WTC11 (cell line): ENCODE results near the gene BPTF. TPM values are rescaled to one million over a fixed set of nuclear protein-coding genes. Genes with fewer than 3 reads are reported as not detected.

Source experiments
- ATAC-seq: fragments of 200-7000 bp; cut with Tn5 transposase; 2 replicates; pipeline ENCODE4 v1.10.0; 2021; ENCODE audit warnings: mild to moderate bottlenecking, moderate library complexity
- CTCF ChIA-PET: fragments of 300-600 bp; sonication (Branson Sonifier 250); formaldehyde crosslinking; loops from one replicate; lab custom pipeline; 2021; ENCODE audit warnings: antibody characterized with exemption; lab: Charles Lee
- POLR2A ChIA-PET: fragments of 350-600 bp; sonication (Branson Sonifier 250); formaldehyde crosslinking; loops from one replicate; lab custom pipeline; 2021; ENCODE audit warnings: antibody characterized with exemption; lab: Charles Lee
- DNase-seq: peaks from one replicate; pipeline ENCODE4 v3.0.0; 2021; ENCODE audit warnings: low spot score
- H3K27ac Mint-ChIP-seq: 2 replicates; pipeline ENCODE4 v1.8.0; 2021; ENCODE audit warnings: mixed read lengths
- H3K27me3 Mint-ChIP-seq: 2 replicates; pipeline ENCODE4 v1.8.0; 2021; ENCODE audit warnings: low read depth, mild to moderate bottlenecking, moderate library complexity, mixed read lengths
- H3K36me3 Mint-ChIP-seq: 2 replicates; pipeline ENCODE4 v1.8.0; 2021; ENCODE audit warnings: mixed read lengths
- H3K4me1 Mint-ChIP-seq: 2 replicates; pipeline ENCODE4 v1.8.0; 2022; ENCODE audit warnings: mixed read lengths
- H3K4me3 Mint-ChIP-seq: 2 replicates; pipeline ENCODE4 v1.8.0; 2021; ENCODE audit warnings: mild to moderate bottlenecking, moderate library complexity, mixed read lengths
- H3K9me3 Mint-ChIP-seq: 2 replicates; pipeline ENCODE4 v1.8.0; 2021; ENCODE audit warnings: mixed read lengths
- E2F1 ChIP-seq: sonication (generic); formaldehyde crosslinking; IDR thresholded peaks from 2 replicates; pipeline ENCODE4 v1.8.0; 2022; ENCODE audit warnings: mild to moderate bottlenecking, missing genetic modification reagents
- ERG ChIP-seq: fragments of 250-450 bp; sonication (Bioruptor Pico); IDR thresholded peaks from 2 replicates; pipeline ENCODE4 v1.8.0; 2021; ENCODE audit warnings: mild to moderate bottlenecking
- FOXP1 ChIP-seq: sonication (generic); formaldehyde crosslinking; IDR thresholded peaks from 2 replicates; pipeline ENCODE4 v1.8.0; 2022; ENCODE audit warnings: missing genetic modification reagents, mild to moderate bottlenecking, moderate library complexity, borderline replicate concordance
- FOXP4 ChIP-seq: sonication (generic); formaldehyde crosslinking; IDR thresholded peaks from 2 replicates; pipeline ENCODE4 v1.8.0; 2022; ENCODE audit warnings: mild to moderate bottlenecking, missing genetic modification reagents
- GABPB1 ChIP-seq: sonication (generic); formaldehyde crosslinking; IDR thresholded peaks from 2 replicates; pipeline ENCODE4 v1.8.1; 2023; ENCODE audit warnings: mild to moderate bottlenecking, missing genetic modification reagents
- GRHL2 ChIP-seq: fragments of 250-450 bp; sonication (Bioruptor Pico); IDR thresholded peaks from 2 replicates; pipeline ENCODE4 v1.8.0; 2022; ENCODE audit warnings: mild to moderate bottlenecking, moderate library complexity; ENCODE audit not compliant: insufficient replicate concordance, severe bottlenecking
- GTF2I ChIP-seq: fragments of 250-450 bp; sonication (Bioruptor Pico); conservative IDR thresholded peaks from 2 replicates; pipeline ENCODE4 v1.4.0; 2021; ENCODE audit warnings: mild to moderate bottlenecking
- JUN ChIP-seq: sonication (generic); formaldehyde crosslinking; IDR thresholded peaks from 2 replicates; pipeline ENCODE4 v1.8.0; 2023; ENCODE audit warnings: mild to moderate bottlenecking, missing genetic modification reagents
- MAX ChIP-seq: sonication (generic); formaldehyde crosslinking; IDR thresholded peaks from 2 replicates; pipeline ENCODE4 v1.8.0; 2022; ENCODE audit warnings: mild to moderate bottlenecking, missing genetic modification reagents
- NFATC4 ChIP-seq: fragments of 250-450 bp; sonication (Bioruptor Pico); IDR thresholded peaks from 2 replicates; pipeline ENCODE4 v1.9.0; 2021; ENCODE audit warnings: mild to moderate bottlenecking
- PRRX2 ChIP-seq: fragments of 250-450 bp; sonication (Bioruptor Pico); IDR thresholded peaks from 2 replicates; pipeline ENCODE4 v1.8.0; 2021; ENCODE audit warnings: mild to moderate bottlenecking
- SMAD3 ChIP-seq: sonication (generic); formaldehyde crosslinking; IDR thresholded peaks from 2 replicates; pipeline ENCODE4 v1.8.0; 2022; ENCODE audit warnings: missing genetic modification reagents, mild to moderate bottlenecking, borderline replicate concordance
- SMAD4 ChIP-seq: sonication (generic); formaldehyde crosslinking; IDR thresholded peaks from 2 replicates; pipeline ENCODE4 v1.8.0; 2022; ENCODE audit warnings: mild to moderate bottlenecking, missing genetic modification reagents
- SOX15 ChIP-seq: fragments of 250-450 bp; sonication (Bioruptor Pico); IDR thresholded peaks from 2 replicates; pipeline ENCODE4 v1.9.0; 2021; ENCODE audit warnings: mild to moderate bottlenecking
- TEAD4 ChIP-seq: sonication (generic); formaldehyde crosslinking; IDR thresholded peaks from 2 replicates; pipeline ENCODE4 v1.8.0; 2022; ENCODE audit warnings: mild to moderate bottlenecking, missing genetic modification reagents
- USF2 ChIP-seq: sonication (generic); formaldehyde crosslinking; IDR thresholded peaks from 2 replicates; pipeline ENCODE4 v1.8.1; 2023; ENCODE audit warnings: mild to moderate bottlenecking, missing genetic modification reagents, moderate library complexity
- ZNF281 ChIP-seq: sonication (generic); formaldehyde crosslinking; IDR thresholded peaks from 2 replicates; pipeline ENCODE4 v1.8.0; 2023; ENCODE audit warnings: mild to moderate bottlenecking, missing genetic modification reagents
- ZNF423 ChIP-seq: fragments of 250-450 bp; sonication (Bioruptor Pico); IDR thresholded peaks from 2 replicates; pipeline ENCODE4 v2.1.2; 2022; ENCODE audit warnings: mild to moderate bottlenecking, moderate library complexity
- ZSCAN18 ChIP-seq: fragments of 250-450 bp; sonication (Bioruptor Pico); IDR thresholded peaks from 2 replicates; pipeline ENCODE4 v2.1.2; 2022; ENCODE audit warnings: mild to moderate bottlenecking, moderate library complexity
- total RNA-seq: library from RNA; stranded (reverse); gene quantifications from 3 replicates; pipeline ENCODE4 v1.2.3, GENCODE V29; 2021

BPTF gene
- total RNA-seq, 1 experiment from 2014 or later: 178 TPM

GRCh38 chr17:67993153-67993997 is 168.1 kb downstream of the BPTF start (continued):
- TF ChIP-seq ZSCAN18 (CRISPR knock-in tag) (no peak), NFATC4 (no peak), ZNF423 (CRISPR knock-in tag) (no peak), E2F1 (CRISPR knock-in tag) (no peak), SMAD4 (no peak), USF2 (CRISPR knock-in tag) (no peak), ZNF281 (CRISPR knock-in tag) (no peak), JUN (CRISPR knock-in tag) (no peak), SOX15 (CRISPR knock-in tag) (no peak), GRHL2 (CRISPR knock-in tag) (no peak), ERG (no peak), GABPB1 (peak; percentile 44; the same call in 1 of the 2 replicates), FOXP1 (CRISPR knock-in tag) (0 out of 2 replicates have a peak, but pooled peaks have one; percentile 28), FOXP4 (no peak)

- Mint-ChIP-seq H3K9me3 (no peaks in the 10 kb centered on the region), H3K27ac (no peak overlapping the region), H3K4me3 (peak overlapping the region; percentile 80), H3K27me3 (peaks cover 27% of the 10 kb centered on the region), H3K36me3 (0 out of 2 replicates have a peak, but pooled peaks cover 3% of the 10 kb centered on the region), H3K4me1 (peaks cover 21% of the 10 kb centered on the region)
- ATAC-seq (no peak; the same call in 1 of the 2 replicates), DNase-seq (no peak)
- ChIA-PET CTCF (interaction anchor here (0.5 to 1.6 kb wide), 2 partner anchors 19 to 131 kb away, joined by 3 to 5 read pairs; no protein-coding TSS in a partner anchor), POLR2A (interaction anchor here (0.5 to 1.2 kb wide), 4 partner anchors 9 to 41 kb away, joined by 4 to 6 read pairs (median 4); partner anchors contain the start of gene KPNA2)
- TF ChIP-seq E2F1 (CRISPR knock-in tag) (no peak), TEAD4 (CRISPR knock-in tag) (no peak), GTF2I (CRISPR knock-in tag) (peak; percentile 95), GABPB1 (no peak), PRRX2 (CRISPR knock-in tag) (0 out of 2 replicates have a peak, but pooled peaks have one; percentile 58), MAX (peak; percentile 35; the same call in 1 of the 2 replicates), SMAD3 (CRISPR knock-in tag) (no peak)
These were observed 168.7 kb downstream of the BPTF start for GRCh38 chr17:67993998-67994361.
